AG10803 (cell line): ENCODE results near the gene CCDC18.

ENCODE experiments used
- DNase-seq: peaks from one replicate; pipeline ENCODE4 v3.0.0; 2010; ENCODE audit warnings: low read depth
- H3K4me3 ChIP-seq: 2 replicates; pipeline ENCODE4 v1.5.1; 2011; ENCODE audit warnings: mild to moderate bottlenecking, low read length, control low read depth
- CTCF ChIP-seq: conservative IDR thresholded peaks from 2 replicates; pipeline ENCODE4 v1.5.1; 2011; ENCODE audit warnings: mild to moderate bottlenecking, low read length, control low read depth, inconsistent platforms

The CCDC18 gene

GRCh38 chr1:93194231-93194990, 13.9 kb downstream of the CCDC18 start:
- no peak overlapping the region for H3K4me3 ChIP-seq
- DNase-seq = no peak
- no peak for TF ChIP-seq CTCF

GRCh38 chr1:93196591-93196990, 16.1 kb downstream of the CCDC18 start:
- peak; percentile 40 for DNase-seq
- no peak for TF ChIP-seq CTCF
- no peak overlapping the region for H3K4me3 ChIP-seq

GRCh38 chr1:93199150-93199549, 18.6 kb downstream of the CCDC18 start:
- no peak overlapping the region for H3K4me3 ChIP-seq
- no peak for TF ChIP-seq CTCF
- no peak for DNase-seq

GRCh38 chr1:93200086-93200620, 19.6 kb downstream of the CCDC18 start:
- no peak for TF ChIP-seq CTCF
- peak; percentile 9 for DNase-seq
- no peak overlapping the region for H3K4me3 ChIP-seq

- no peak for TF ChIP-seq CTCF
- DNase-seq = no peak
- no peak overlapping the region for H3K4me3 ChIP-seq
Observed at GRCh38 chr1:93200714-93201113, 20.2 kb downstream of the CCDC18 start.

GRCh38 chr1:93205892-93206566, 25.5 kb downstream of the CCDC18 start:
- H3K4me3 ChIP-seq = no peak overlapping the region
- no peak for TF ChIP-seq CTCF
- no peak for DNase-seq

GRCh38 chr1:93206567-93206954, 26.0 kb downstream of the CCDC18 start:
- no peak for DNase-seq
- no peak overlapping the region for H3K4me3 ChIP-seq
- TF ChIP-seq CTCF = no peak
